Dermis microvascular lymphatic vessel endothelial cell (primary cell): ENCODE results near the gene ADAM10. TPM values are rescaled to one million over a fixed set of nuclear protein-coding genes. Genes with fewer than 3 reads are reported as not detected.
"Not testable (repeated sequence)": the region's sequence is repeated elsewhere in the genome, so short reads cannot be mapped to it uniquely, and the experiment has no call there.

Source experiments
- DNase-seq, 2 donors: peaks; one replicate each; pipeline versions ENCODE4 v3.0.0 to v3.0.0-alpha.2; 2010; ENCODE audit warnings: low read depth in 2 of 2
- total RNA-seq: library from RNA; depleted of rRNA; stranded (reverse); fragments of >200 nt; gene quantifications from 2 replicates; pipeline ENCODE4 v1.2.1, GENCODE V29; 2014

ADAM10 gene
- 147 and 194 TPM in 2 replicates for total RNA-seq

DNA sequence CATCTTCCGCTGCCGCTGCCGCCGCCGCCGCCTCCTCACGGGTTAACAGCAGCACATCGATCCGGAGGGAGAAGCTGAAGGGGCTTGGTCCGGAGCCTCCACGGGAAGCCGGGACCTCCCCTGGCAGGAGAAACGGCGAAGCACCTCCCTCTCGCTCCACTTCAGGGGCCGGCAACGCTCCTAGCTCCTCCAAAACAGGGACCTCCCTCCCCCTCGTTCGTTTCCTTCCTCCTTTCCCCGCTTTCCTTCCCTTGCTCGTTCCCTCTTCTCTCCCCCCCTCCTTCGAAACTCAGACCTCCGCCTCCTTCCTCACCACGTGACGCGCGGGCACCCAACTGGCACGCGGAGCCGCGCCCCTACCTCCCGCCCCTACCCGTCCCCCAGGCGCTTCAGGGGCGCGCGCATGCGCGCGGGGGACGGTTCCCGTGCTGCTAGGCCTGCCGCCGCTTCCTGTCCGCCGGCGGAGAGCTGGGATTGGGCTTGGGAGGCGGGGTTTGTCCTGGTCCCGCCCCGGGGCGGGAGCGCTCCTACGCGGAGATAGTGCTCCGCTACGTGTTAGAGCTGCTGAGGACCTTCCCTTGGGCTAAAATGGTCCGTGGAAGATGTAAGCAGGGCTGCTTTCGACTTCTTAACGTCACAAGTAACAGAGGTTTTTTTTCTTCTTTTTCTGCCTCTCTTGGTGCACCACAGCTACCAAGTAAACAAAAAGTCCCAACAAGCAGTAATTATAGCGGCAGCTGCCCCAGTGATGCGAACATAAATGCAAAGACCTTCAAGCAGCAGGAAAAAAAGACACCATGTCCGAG, at the start of gene ADAM10:
Gene ADAM10, minus strand, starts transcription at position 176 of the 806 bp plus-strand sequence. Its CDS starts 173 bp downstream, at position 3.
- DNase-seq = peak; percentile 96 to 99

DNA sequence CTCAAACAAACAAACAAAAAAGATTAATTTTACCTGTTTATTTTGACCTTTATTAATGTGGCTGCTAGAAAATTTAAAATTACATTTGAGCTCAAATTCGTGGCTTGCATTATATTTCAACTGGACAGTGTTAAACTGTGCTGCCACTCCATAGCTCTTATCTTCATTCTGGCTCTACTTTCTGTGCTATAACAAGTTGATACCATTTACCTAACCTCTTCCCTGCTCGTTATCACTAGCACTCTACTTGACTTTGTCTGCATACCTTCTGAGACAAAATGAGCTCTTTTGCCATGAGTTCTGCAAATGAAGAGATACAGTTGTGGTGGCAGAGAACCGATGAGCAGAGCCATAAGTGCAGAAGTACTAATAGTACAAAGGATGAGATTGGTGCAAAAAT, 48.0 kb upstream of the ADAM10 start:
- no peak for DNase-seq

DNA sequence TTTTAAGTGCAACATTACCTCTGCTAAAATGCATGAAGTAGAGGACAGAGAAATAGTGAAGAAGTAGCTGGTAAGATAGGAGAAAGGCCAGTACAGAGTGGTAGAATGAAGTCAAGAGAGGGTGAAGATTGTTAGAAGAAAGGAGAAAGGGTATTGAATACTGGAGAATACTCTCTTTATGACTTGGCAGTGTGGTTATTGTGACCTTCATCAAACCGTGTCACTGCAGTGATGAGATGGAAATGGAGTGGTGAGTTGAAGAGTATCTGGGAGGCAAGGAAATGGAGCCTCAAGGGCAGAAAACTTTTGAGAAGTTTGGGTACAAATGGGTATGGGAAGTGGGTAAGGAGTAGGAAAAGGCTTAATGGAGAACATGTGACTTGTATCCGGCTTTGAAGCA, 46.3 kb upstream of the ADAM10 start:
- no peak for DNase-seq

- DNase-seq = no peak
These were observed 44.4 kb upstream of the ADAM10 start for GRCh38 chr15:58793862-58794261.

DNA sequence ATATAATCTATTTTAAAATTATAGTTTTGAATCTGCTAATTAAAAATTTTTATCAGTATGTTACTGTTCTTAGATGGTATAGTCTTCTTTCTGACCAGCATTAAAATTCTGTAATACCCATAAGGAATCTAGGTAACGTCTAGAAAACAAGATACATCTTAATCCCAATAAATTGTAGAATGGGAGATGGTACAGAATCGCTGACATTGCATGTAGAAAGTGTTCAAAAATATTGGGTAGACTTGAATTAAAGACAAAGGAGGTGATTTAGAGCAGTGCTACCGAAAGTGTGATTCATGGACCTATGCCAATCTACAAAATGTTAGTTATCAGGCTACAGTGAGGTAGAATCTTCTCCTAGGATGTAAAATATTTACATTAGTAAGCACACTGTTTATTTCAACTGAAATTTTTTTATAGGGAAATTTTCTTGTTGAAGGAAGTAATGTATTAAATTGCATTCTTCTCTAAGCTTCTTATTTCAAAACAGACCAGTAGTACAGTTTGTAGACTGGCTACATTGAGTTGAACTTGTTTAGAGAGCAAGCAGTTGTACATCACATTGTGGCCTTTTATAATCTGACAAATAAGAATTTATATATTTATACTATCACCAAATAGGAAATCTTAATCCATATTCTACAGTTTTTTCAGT, 38.7 kb upstream of the ADAM10 start:
- DNase-seq = no peak

GRCh38 chr15:58785355-58785754, 35.8 kb upstream of the ADAM10 start:
- no peak for DNase-seq

- no peak for DNase-seq
These were observed 30.0 kb upstream of the ADAM10 start for GRCh38 chr15:58779554-58779953.

DNA sequence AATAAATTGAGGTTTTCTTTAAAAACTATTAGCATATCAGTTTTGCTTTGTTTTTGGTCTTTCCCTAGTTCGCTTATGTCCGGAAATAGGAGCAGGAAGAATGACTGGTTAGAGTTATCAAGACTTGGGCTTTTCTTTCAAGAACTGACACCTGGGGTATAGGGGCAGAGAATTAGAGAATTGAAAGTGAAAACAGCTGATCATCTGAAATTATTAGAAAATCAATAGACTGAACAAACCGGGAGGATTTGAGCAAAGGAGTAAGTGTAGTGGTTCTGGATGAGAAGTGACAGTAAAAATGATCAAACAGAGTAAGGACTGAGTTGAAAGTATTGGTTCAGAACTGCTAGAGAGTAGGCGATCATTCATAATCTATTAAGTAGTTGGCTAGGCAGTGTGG, 27.6 kb upstream of the ADAM10 start:
- DNase-seq = no peak

DNA sequence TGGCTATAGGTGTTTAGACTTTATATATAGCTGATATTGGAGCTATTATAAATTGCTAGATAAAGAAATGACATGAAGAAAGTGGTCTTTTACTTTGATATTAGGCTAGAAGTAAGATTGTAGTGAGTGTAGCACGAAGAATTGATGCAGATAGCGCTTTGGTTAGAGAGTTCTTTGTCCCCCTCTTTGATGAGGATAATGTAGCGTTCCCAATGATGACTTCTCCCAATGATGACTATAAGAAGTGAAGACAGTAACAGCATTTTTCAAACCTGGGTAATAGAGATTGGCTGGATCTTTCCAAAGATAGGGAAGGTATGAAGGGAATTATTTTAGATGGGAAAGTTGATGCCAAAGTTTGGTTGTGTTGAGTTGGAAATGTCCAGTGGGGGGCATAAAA, 25.9 kb upstream of the ADAM10 start:
- no peak for DNase-seq

DNA sequence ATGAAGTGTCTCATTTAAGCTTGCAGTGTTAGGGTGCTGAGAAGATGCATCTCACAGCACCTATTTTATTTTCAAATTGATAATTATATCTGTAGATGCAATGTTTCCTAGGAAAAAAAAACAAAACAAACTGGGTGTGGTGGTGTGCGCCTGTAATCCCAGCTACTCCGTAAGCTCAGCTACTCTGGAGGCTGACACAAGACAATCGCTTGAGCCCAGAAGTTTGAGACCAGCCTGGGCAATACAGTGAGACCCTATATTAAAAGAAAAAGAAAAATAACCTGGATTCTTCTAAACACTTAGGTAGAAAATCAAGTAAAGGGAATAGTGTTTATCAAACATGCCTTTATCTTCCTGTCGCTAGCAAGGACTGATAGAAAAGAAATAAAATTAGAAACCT, 23.5 kb upstream of the ADAM10 start:
- DNase-seq = no peak

GRCh38 chr15:58771621-58772250, 22.2 kb upstream of the ADAM10 start:
- no peak for DNase-seq

- DNase-seq = peak; percentile 96 to 99
These were observed 21.5 kb upstream of the ADAM10 start, which contains the start of gene MINDY2 for GRCh38 chr15:58770857-58771620. Gene MINDY2 (plus strand): TSS chr15:58771302. CDS start chr15:58771396, 94 bp downstream.

- DNase-seq = peak in 1 of 2 donors; percentile 60
These were observed 21.0 kb upstream of the ADAM10 start for GRCh38 chr15:58770519-58770856.

DNA sequence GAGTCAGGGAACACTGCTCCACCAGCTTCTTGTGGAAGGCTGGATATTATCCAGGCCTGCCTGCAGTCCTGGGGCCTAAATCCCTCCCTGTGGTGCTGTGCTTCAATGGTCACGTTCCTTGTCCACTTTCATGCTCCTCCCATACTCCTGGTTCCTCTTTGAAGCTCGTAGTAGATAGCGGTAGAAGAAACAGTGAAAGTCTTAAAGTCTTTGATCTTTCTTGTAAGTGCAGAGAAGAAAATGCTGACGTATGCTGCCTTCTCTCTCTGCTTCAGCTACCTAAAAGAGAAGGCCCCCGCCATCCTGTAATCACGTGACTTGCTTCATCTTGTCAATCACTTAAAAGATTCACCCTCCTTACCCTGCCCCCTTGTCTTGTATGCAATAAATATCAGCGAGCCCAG, 19.1 kb upstream of the ADAM10 start:
- not testable (repeated sequence) for DNase-seq

DNA sequence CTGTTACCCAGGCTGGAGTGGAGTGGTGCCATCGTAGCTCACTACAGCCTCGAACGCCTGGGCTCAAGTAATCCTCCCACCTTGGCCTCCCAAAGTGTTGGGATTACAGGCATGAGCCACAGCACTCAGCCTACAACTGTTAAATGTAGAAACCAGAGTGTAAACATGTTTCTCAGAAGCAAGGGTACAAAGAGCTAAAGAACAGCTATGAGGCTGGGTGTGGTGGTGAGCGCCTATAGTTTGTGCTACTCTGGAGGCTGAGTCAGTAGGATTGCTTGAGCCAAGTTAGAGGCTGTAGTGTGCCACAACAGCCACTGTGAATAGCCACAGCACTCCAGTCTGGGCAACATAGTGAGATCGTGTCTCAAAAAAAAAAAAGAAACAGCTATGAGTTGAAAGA, 16.8 kb upstream of the ADAM10 start:
- no peak for DNase-seq

DNA sequence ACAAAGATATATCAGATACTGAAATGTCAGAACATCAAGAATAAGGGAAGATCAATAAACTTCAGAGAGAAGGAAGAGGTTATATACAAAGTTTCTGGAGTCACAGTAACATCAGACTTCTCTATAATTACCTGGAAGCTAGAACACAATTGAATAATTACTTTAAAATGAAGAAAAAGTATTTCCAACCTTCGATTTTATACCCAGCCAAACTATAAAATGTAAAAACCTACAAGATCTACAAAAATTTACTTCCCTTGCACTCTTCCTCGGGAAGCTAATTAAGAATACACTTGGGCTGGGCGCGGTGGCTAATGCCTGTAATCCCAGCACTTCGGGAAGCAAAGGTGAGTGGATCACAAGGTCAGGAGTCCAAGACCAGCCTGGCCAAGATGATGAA, 15.0 kb upstream of the ADAM10 start:
- DNase-seq = no peak

DNA sequence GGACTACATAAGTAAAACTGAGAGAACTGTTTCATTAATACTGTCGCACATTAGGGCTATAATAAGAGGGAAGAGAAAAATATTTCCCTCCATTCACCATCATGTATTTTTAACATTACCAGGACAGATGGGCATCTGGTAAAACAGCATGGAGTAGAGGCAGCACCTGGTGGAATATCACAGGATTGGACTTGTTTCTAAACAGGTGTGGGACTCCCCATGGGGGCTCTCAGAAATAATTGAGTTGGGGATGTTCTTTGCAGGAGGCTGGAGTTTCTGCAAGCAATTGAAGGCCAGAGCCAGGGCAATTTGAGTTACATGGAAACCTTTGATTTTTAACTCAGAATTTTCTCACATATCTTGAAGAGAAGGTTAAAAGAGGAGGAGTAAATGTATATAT, 13.2 kb upstream of the ADAM10 start:
- DNase-seq = no peak

- no peak for DNase-seq
These were observed 12.8 kb upstream of the ADAM10 start for GRCh38 chr15:58762285-58762684.

- DNase-seq = no peak
These were observed 11.5 kb upstream of the ADAM10 start for GRCh38 chr15:58761010-58761388.

DNA sequence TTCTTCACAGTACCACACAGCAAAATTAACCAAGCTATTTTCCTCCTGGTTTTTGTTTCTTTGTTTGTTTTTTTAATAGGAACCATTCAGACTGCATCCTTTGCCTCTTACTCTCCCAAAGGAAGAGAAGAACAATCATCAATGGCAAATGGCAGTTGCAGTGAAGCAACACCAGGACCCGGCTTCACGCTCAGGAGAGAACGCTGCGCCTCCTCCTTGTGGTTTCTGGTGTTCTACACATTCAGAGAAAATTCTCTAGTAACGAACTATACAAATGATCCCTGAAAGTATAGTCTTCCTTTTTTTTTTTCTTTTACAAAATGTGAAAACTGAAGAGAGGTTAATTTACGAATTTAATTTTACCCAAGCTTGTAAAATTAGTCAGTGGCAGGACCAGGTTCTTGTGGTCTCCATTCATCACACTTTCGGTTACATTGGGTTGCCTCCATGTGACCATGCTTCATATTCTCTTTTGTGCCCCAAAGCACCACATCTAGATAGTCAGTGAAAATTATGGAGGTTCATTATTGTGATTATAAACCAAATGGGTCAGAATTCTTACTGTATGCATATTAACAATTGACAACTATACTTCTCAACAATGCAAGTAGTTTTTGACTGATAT, 11.0 kb upstream of the ADAM10 start:
- DNase-seq = no peak

GRCh38 chr15:58758141-58758540, 8.6 kb upstream of the ADAM10 start:
- peak in 1 of 2 donors; percentile 26 for DNase-seq
